Transverse colon (tissue), 3 donors: ENCODE measurements around the gene PELI2.
A peak's percentile ranks its signal among the peaks of the same experiment; 100 is the strongest.

Source experiments
- CTCF ChIP-seq, 5 experiments: fragments of 200-600 bp in 3 of 5; fragments of 450-650 bp in 2 of 5; sonication (generic) in 3 of 5; IDR thresholded peaks; 1 replicate in 2 of 5; 2 replicates in 3 of 5; pipeline ENCODE4 v1.5.1; 2016 to 2017; ENCODE audit warnings: antibody characterized with exemption in 5 of 5, inconsistent platforms in 3 of 5, mild to moderate bottlenecking in 2 of 5, moderate library complexity in 1 of 5
- POLR2A ChIP-seq: fragments of 450-650 bp; IDR thresholded peaks from one replicate; pipeline ENCODE4 v1.6.1; 2016; ENCODE audit warnings: antibody characterized with exemption, mild to moderate bottlenecking, moderate library complexity

- TF ChIP-seq CTCF (IDR thresholded peaks at IDR 0.05) (peak in 1 of 5 experiments; percentile 22), POLR2A (no peak)
Observed at GRCh38 chr14:56294128-56294527, 175.9 kb downstream of the PELI2 start.
